NCI-H1694 (cell line): ENCODE results near the gene OR2F1.
"Not testable (repeated sequence)": the region's sequence is repeated elsewhere in the genome, so short reads cannot be mapped to it uniquely, and the experiment has no call there.

Source experiments
- DNase-seq: peaks from one replicate; lab custom pipeline; 2025; lab: John Stamatoyannopoulos, UW

The OR2F1 gene

DNA sequence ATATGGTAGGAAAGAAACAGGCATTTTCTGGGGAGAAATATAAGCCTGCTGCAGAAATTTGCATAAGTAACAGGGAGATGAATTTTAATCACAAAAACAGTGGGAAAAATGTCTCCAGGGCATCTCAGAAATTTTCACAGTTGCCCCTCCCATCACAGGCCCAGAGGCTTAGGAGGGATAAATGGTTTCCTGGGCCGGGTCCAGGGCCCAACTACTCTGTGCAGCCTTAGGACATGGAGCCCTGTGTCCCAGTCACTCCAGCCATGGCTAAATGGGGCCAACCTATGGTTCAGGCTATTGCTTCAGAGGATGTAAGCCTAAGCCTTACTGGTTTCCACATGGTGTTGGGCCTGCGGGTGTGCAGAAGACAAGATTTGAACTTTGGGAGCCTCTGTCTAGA lies 54.7 kb downstream of the OR2F1 start:
- no peak for DNase-seq

DNA sequence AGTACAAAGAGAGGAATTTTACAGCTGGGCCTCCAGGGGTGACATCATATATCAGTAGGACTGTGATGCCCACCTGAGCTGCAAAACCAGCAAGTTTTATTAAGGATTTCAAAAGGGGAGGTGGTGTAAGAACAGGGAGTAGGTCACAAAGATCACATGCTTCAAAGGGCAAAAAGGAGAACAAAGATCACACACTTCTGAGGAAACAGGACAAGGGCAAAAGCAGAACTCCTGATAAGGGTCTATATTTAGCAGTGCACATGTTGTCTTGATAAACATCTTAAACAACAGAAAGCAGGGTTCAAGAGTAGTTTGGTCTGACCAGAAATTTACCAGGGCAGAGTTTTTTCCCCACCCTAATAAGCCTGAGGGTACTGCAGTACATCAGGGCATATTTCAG lies 55.4 kb downstream of the OR2F1 start:
- not testable (repeated sequence) for DNase-seq

DNA sequence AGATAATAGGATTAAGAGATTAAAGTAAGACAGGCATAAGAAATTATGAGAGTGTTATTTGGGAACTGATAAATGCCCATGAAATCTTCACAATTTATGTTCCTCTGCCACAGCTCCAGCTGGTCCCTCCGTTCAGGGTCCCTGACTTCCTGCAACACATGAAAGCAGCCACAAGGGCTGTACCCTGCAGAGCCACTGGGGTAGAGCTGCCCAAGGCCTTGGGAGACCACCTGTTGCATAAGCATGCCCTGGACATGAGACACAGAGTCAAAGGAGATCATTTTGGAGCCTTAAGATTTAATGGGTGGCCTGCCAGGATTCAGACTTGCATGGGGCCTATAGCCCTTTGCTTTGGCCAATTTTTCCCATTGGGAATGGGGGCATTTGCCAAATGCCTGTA lies 56.2 kb downstream of the OR2F1 start:
- DNase-seq, result not testable (repeated sequence)

DNA sequence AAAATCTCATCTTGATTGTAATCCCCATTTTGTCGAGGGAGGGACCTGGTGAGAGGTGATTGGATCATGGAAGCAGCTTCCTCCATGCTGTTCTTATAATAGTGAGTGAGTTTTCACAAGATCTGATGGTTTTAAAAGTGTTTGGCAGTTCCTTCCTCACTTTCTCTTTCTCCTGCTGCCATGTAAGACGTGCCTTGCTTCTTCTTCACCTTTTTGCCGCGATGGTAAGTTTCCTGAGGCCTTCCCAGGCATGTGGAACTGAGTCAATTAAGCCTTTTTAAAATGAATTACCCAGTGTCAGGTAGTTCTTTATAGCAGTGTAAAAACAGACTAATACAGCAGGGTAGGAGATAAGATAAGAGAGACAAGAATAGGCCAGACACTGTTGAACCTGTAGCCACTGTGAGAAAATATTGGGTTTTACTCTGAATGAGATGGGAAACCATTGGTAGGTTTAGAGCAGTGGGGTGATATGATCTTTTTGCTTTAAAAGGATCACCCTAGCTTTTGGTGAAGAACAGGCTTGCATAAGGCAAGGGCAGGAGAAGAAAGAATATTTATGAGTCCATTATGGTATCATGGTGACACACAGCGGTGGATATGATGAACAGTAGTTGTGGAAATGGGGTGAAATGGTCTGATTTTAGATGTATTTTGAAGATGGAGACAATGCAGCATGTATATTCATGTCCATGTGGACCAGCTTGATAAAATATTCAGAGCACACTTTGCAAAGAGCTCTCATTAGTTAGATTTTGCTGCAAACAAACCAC lies 57.0 kb downstream of the OR2F1 start:
- DNase-seq, result no peak
